CD14-positive monocyte (primary cell): Measurements from ENCODE around the gene PCBP3. TPM values are rescaled to one million over a fixed set of nuclear protein-coding genes. Genes with fewer than 3 reads are reported as not detected.
"Not testable (repeated sequence)": the region's sequence is repeated elsewhere in the genome, so short reads cannot be mapped to it uniquely, and the experiment has no call there.

Experiments used
- DNase-seq, 3 donors: peaks; one replicate each; pipeline ENCODE4 v3.0.0-alpha.2; 2011 to 2022
- H2AFZ ChIP-seq: 2 replicates; pipeline ENCODE4 v1.6.0; 2012; ENCODE audit warnings: mild to moderate bottlenecking, low read depth, low read length, inconsistent platforms; ENCODE audit not compliant: insufficient read depth, poor library complexity, severe bottlenecking
- H3K27ac ChIP-seq, 2 donors: 1 replicate in 1 of 2; 2 replicates in 1 of 2; pipeline ENCODE4 v1.5.1; 2012 to 2013; ENCODE audit warnings: low read length in 2 of 2, control low read depth in 1 of 2, inconsistent platforms in 1 of 2, low read depth in 1 of 2, mild to moderate bottlenecking in 1 of 2
- H3K27me3 ChIP-seq, 2 donors: one replicate each; pipeline versions ENCODE4 v1.6.0 to v1.6.1; 2011 to 2013; ENCODE audit warnings: low read length in 2 of 2; ENCODE audit not compliant: control insufficient read depth in 2 of 2, insufficient read depth in 2 of 2
- H3K36me3 ChIP-seq, 2 donors: replicated peaks in 1 of 2; 1 replicate in 1 of 2; 2 replicates in 1 of 2; pipeline versions ENCODE4 v1.5.1 to v1.6.1; 2012 to 2013; ENCODE audit warnings: low read length in 2 of 2, control low read depth in 1 of 2, inconsistent platforms in 1 of 2, mild to moderate bottlenecking in 1 of 2; ENCODE audit not compliant: insufficient read depth in 2 of 2, control insufficient read depth in 1 of 2
- H3K4me1 ChIP-seq, 2 donors: 1 replicate in 1 of 2; 2 replicates in 1 of 2; pipeline versions ENCODE4 v1.5.1 to v1.6.1; 2012 to 2013; ENCODE audit warnings: low read length in 2 of 2, control low read depth in 1 of 2, inconsistent platforms in 1 of 2, mild to moderate bottlenecking in 1 of 2, moderate library complexity in 1 of 2; ENCODE audit not compliant: insufficient read depth in 2 of 2, control insufficient read depth in 1 of 2
- H3K4me2 ChIP-seq: replicated peaks from 2 replicates; pipeline ENCODE3; 2012; ENCODE audit warnings: low read length, moderate library complexity, mild to moderate bottlenecking; ENCODE audit not compliant: poor library complexity, severe bottlenecking; ENCODE audit errors: extremely low read depth
- H3K4me3 ChIP-seq, 3 experiments: fragments of 200-600 bp in 1 of 3; sonication (generic) in 1 of 3; replicated peaks in 1 of 3; 1 replicate in 2 of 3; 2 replicates in 1 of 3; pipeline ENCODE4 v1.5.1; 2011 to 2013; ENCODE audit warnings: low read length in 3 of 3, mild to moderate bottlenecking in 3 of 3, control low read depth in 2 of 3, low read depth in 2 of 3, inconsistent platforms in 1 of 3, moderate library complexity in 1 of 3
- H3K79me2 ChIP-seq: 2 replicates; pipeline ENCODE4 v1.6.0; 2012; ENCODE audit warnings: mild to moderate bottlenecking, control low read depth, inconsistent platforms, low read length, moderate library complexity; ENCODE audit not compliant: insufficient read depth
- H3K9ac ChIP-seq: 2 replicates; pipeline ENCODE4 v1.6.0; 2017; ENCODE audit warnings: low read length, mild to moderate bottlenecking; ENCODE audit not compliant: insufficient read depth, poor library complexity, severe bottlenecking
- H3K9me3 ChIP-seq, 2 donors: replicated peaks in 1 of 2; 1 replicate in 1 of 2; 2 replicates in 1 of 2; pipeline versions ENCODE4 v1.5.1 to v1.6.1; 2012 to 2013; ENCODE audit warnings: low read length in 2 of 2, control low read depth in 1 of 2; ENCODE audit not compliant: control insufficient read depth in 1 of 2, insufficient read depth in 1 of 2
- H4K20me1 ChIP-seq: 2 replicates; pipeline ENCODE4 v1.6.0; 2012; ENCODE audit warnings: mild to moderate bottlenecking, low read length, control low read depth, moderate library complexity; ENCODE audit not compliant: insufficient read depth
- H3K27ac Mint-ChIP-seq, 7 donors: one replicate each; pipeline ENCODE4 v1.8.0; 2020; ENCODE audit warnings: mild to moderate bottlenecking in 7 of 7, mixed read lengths in 7 of 7, moderate library complexity in 6 of 7, inconsistent platforms in 2 of 7
- H3K27me3 Mint-ChIP-seq, 3 donors: one replicate each; pipeline ENCODE4 v1.8.0; 2021 to 2022; ENCODE audit warnings: low read depth in 3 of 3, mild to moderate bottlenecking in 3 of 3, mixed read lengths in 3 of 3, moderate library complexity in 3 of 3, inconsistent platforms in 1 of 3
- H3K36me3 Mint-ChIP-seq, 2 donors: one replicate each; pipeline ENCODE4 v1.8.0; 2020; ENCODE audit warnings: mixed read lengths in 2 of 2, inconsistent platforms in 1 of 2, mild to moderate bottlenecking in 1 of 2
- H3K4me1 Mint-ChIP-seq: one replicate; pipeline ENCODE4 v1.8.0; 2020; ENCODE audit warnings: mild to moderate bottlenecking, mixed read lengths
- H3K4me3 Mint-ChIP-seq, 2 donors: one replicate each; pipeline ENCODE4 v1.8.0; 2020; ENCODE audit warnings: mild to moderate bottlenecking in 2 of 2, mixed read lengths in 2 of 2, moderate library complexity in 1 of 2
- H3K9me3 Mint-ChIP-seq, 7 donors: one replicate each; pipeline ENCODE4 v1.8.0; 2020 to 2022; ENCODE audit warnings: mixed read lengths in 7 of 7, mild to moderate bottlenecking in 6 of 7, moderate library complexity in 6 of 7, inconsistent platforms in 2 of 7
- CTCF ChIP-seq: fragments of 200-600 bp; IDR thresholded peaks from one replicate; pipeline ENCODE4 v1.8.0; 2022; ENCODE audit warnings: antibody characterized with exemption, mild to moderate bottlenecking
- WGBS: methylation state at CpG from one replicate; pipeline ENCODE4 v1.1.5; 2013; ENCODE audit warnings: missing lambda C conversion rate; ENCODE audit not compliant: insufficient coverage; 5-methylcytosine and 5-hydroxymethylcytosine counted together
- intact Hi-C, 2 donors: fragments of 100-400 bp; cut with micrococcal nuclease; formaldehyde crosslinking; loops; one replicate each; pipeline versions ENCODE4 v1.15.0 to v1.15.1; 2023
- polyA plus RNA-seq, 3 donors: library from polyadenylated mRNA; depleted of rRNA in 1 of 3; unstranded in 2 of 3; stranded (reverse) in 1 of 3; fragments of 300-500 nt in 2 of 3; fragments of >200 nt in 1 of 3; fragmentation: Illumina TruSeq in 2 of 3; gene quantifications; 1 replicate in 2 of 3; 2 replicates in 1 of 3; pipeline ENCODE4 v1.2.3, GENCODE V29; 2012 to 2021

The PCBP3 gene
- polyA plus RNA-seq, 3 donors, result 0.34 to 0.49 TPM; not detected in 1

DNA sequence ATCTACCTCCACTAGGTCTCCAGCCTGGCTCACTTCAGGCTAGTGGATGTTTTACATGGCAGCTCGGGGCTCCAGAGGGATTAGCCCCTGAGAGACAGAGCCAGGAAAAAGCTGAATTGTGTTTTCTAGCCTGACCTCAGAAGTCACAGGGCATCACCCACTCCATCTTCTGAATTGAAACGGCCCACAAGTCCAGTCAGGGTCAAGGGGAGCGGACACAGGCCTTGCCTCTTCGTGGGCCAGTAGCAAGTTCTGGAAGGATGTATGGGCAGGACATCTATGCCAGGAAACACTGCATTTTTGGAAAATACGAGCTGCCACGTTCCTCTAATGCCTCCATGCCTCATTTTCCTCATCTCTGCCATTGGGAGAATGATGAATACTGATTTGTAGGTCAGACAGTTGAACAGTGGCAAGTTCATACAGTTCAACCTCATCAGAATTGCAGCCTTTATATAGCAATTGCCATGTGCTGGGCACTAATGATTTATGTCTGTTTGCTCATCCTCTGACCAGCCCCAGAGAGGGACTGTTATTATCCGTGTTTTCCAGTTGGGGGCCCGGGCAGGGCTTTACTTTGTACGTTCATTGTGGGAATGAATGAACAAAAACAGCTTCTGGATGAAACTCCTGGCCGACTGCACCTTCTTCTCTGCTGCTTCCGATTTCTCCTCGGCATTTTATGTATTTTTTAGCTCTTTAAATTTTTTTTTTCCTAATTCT, 23.2 kb upstream of the PCBP3 start:
- peaks cover 9 to 24% of the 10 kb centered on the region in 2 donors for H3K4me1 ChIP-seq
- H4K20me1 ChIP-seq, result no peaks in the 10 kb centered on the region
- 93% methylated on average over 3 of the region's 12 CpGs for WGBS
- no peaks in the 10 kb centered on the region for H3K79me2 ChIP-seq
- Mint-ChIP-seq H3K4me1 (peaks cover 32% of the 10 kb centered on the region), H3K27me3 (peaks cover 2 to 7% (median 6%) of the 10 kb centered on the region in 3 donors), H3K9me3 (peaks cover 5 to 21% (median 10%) of the 10 kb centered on the region in 7 donors), H3K36me3 (no peaks in the 10 kb centered on the region), H3K4me3 (no peak overlapping the region), H3K27ac (no peak overlapping the region)
- intact Hi-C loops, result no loop called here
- H2AFZ ChIP-seq, result no peak overlapping the region
- peaks cover 0 to 18% of the 10 kb centered on the region in 2 donors for H3K9me3 ChIP-seq
- no peak overlapping the region for H3K4me2 ChIP-seq
- no peak for TF ChIP-seq CTCF
- no peak overlapping the region for H3K4me3 ChIP-seq
- H3K27me3 ChIP-seq, result no peaks in the 10 kb centered on the region
- no peak for DNase-seq
- H3K27ac ChIP-seq, result no peak overlapping the region
- H3K36me3 ChIP-seq, result no peaks in the 10 kb centered on the region
- no peak overlapping the region for H3K9ac ChIP-seq

DNA sequence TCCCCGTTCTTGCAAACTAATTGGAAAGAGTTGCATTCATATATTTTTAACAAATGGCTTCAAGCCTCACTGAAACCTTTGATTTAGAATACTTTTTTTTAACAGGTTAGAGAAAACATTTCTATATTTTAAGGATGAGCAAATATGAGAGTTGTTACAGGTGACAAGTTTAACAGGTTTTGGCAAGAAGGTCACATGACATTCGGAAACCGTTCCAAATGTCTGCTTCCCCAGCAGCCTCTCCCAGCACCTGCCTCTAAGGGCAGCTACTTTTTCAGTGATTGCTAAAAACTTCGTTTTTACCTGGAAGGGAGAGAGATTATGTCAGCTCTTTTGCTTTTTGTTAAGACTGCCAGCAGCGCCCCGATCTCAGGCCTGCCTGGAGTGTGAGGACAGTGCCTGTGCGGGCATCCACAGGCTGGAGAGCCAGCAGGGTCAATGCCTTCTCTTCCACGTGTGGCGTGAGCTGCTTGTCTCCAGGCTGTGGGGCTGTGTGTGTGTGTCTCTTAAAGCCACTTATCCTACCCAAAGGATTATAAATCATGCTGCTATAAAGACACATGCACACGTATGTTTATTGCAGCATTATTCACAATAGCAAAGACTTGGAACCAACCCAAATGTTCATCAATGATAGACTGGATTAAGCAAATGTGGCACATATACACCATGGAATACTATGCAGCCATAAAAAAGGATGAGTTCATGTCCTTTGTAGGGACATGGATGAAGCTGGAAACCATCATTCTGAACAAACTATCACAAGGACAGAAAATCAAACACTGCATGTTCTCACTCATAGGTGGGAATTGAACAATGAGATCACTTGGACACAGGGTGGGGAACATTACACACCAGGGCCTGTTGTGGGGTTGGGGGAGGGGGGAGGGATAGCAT, 21.8 kb upstream of the PCBP3 start:
- H3K27ac Mint-ChIP-seq, H4K20me1 ChIP-seq, H3K9ac ChIP-seq, H3K27me3 ChIP-seq, DNase-seq, H3K4me3 ChIP-seq, intact Hi-C loops, H3K36me3 Mint-ChIP-seq, H3K4me2 ChIP-seq, H3K79me2 ChIP-seq, H3K27ac ChIP-seq, H2AFZ ChIP-seq, H3K27me3 Mint-ChIP-seq, H3K36me3 ChIP-seq, H3K4me3 Mint-ChIP-seq: not testable (repeated sequence)
- Mint-ChIP-seq H3K4me1 (peaks cover 28% of the 10 kb centered on the region), H3K9me3 (peaks cover 5 to 21% (median 10%) of the 10 kb centered on the region in 7 donors)
- 100% methylated on average over 3 of the region's 10 CpGs for whole genome bisulfite sequencing
- Histone ChIP-seq H3K9me3 (peaks cover 0 to 18% of the 10 kb centered on the region in 2 donors), H3K4me1 (peaks cover 9 to 24% of the 10 kb centered on the region in 2 donors)
